NT2/D1 (cell line): ENCODE results near the gene ANO8.

Experiments
- DNase-seq: peaks from one replicate; pipeline ENCODE4 v3.0.0-alpha.2; 2011; ENCODE audit warnings: low read depth, low spot score
- H3K27me3 ChIP-seq: 2 replicates; pipeline ENCODE4 v1.6.0; 2011; ENCODE audit warnings: mild to moderate bottlenecking; ENCODE audit not compliant: insufficient read length, insufficient read depth
- H3K36me3 ChIP-seq: 2 replicates; pipeline ENCODE4 v1.6.1; 2011; ENCODE audit warnings: mild to moderate bottlenecking, low read length, mixed read lengths; ENCODE audit not compliant: insufficient read depth, insufficient read length
- H3K4me1 ChIP-seq: 2 replicates; pipeline ENCODE4 v1.5.1; 2011; ENCODE audit not compliant: insufficient read depth, insufficient read length
- H3K4me3 ChIP-seq: 2 replicates; pipeline ENCODE4 v1.5.1; 2011; ENCODE audit warnings: low read depth; ENCODE audit not compliant: insufficient read length
- H3K9ac ChIP-seq: 2 replicates; pipeline ENCODE4 v1.6.0; 2011; ENCODE audit warnings: low read depth; ENCODE audit not compliant: insufficient read length
- H3K9me3 ChIP-seq: 2 replicates; pipeline ENCODE4 v1.5.1; 2011; ENCODE audit warnings: mild to moderate bottlenecking, low read length; ENCODE audit not compliant: insufficient read depth
- SUZ12 ChIP-seq: IDR thresholded peaks from 2 replicates; pipeline ENCODE4 v1.6.1; 2011; ENCODE audit not compliant: insufficient read length, insufficient read depth; ENCODE audit errors: extremely low read depth
- YY1 ChIP-seq: IDR thresholded peaks from 2 replicates; pipeline ENCODE4 v1.6.1; 2011; ENCODE audit not compliant: insufficient read length, insufficient read depth
- ZNF274 ChIP-seq: IDR thresholded peaks from 2 replicates; pipeline ENCODE4 v1.6.1; 2011; ENCODE audit warnings: mild to moderate bottlenecking, low read depth, low read length

ANO8 gene

GRCh38 chr19:17329366-17330261, 5.0 kb downstream of the ANO8 start:
- H3K9me3 ChIP-seq = peaks cover 5% of the 10 kb centered on the region; the same call in 1 of the 2 replicates
- H3K36me3 ChIP-seq = peaks cover 45% of the 10 kb centered on the region
- H3K4me3 ChIP-seq = peak overlapping the region; percentile 24
- peak overlapping the region; percentile 77 for H3K9ac ChIP-seq
- H3K27me3 ChIP-seq = no peaks in the 10 kb centered on the region
- DNase-seq = no peak
- no peak for TF ChIP-seq SUZ12
- no peak for TF ChIP-seq YY1
- no peak for TF ChIP-seq ZNF274
- peaks cover 23% of the 10 kb centered on the region for H3K4me1 ChIP-seq

GRCh38 chr19:17328517-17329365, 5.9 kb downstream of the ANO8 start:
- DNase-seq = no peak
- Histone ChIP-seq H3K27me3 (no peaks in the 10 kb centered on the region), H3K9me3 (peaks cover 5% of the 10 kb centered on the region; the same call in 1 of the 2 replicates), H3K4me3 (peak overlapping the region; percentile 55), H3K4me1 (peaks cover 27% of the 10 kb centered on the region), H3K9ac (peak overlapping the region; percentile 77), H3K36me3 (peaks cover 50% of the 10 kb centered on the region)
- TF ChIP-seq SUZ12 = no peak
- no peak for TF ChIP-seq ZNF274
- TF ChIP-seq YY1 = no peak

GRCh38 chr19:17327654-17328516, 6.8 kb downstream of the ANO8 start:
- H3K9me3 ChIP-seq = peaks cover 4% of the 10 kb centered on the region; the same call in 1 of the 2 replicates
- no peak for TF ChIP-seq SUZ12
- no peak for TF ChIP-seq ZNF274
- TF ChIP-seq YY1 = no peak
- peaks cover 47% of the 10 kb centered on the region for H3K36me3 ChIP-seq
- no peak for DNase-seq
- no peaks in the 10 kb centered on the region for H3K27me3 ChIP-seq
- H3K4me1 ChIP-seq = peaks cover 22% of the 10 kb centered on the region
- H3K9ac ChIP-seq = peak overlapping the region; percentile 77
- H3K4me3 ChIP-seq = peak overlapping the region; percentile 55

GRCh38 chr19:17327068-17327653, 7.5 kb downstream of the ANO8 start:
- TF ChIP-seq ZNF274 = no peak
- TF ChIP-seq YY1 = no peak
- no peak for TF ChIP-seq SUZ12
- Histone ChIP-seq H3K36me3 (peaks cover 47% of the 10 kb centered on the region), H3K27me3 (no peaks in the 10 kb centered on the region), H3K4me3 (peak overlapping the region; percentile 55), H3K9ac (peak overlapping the region; percentile 73), H3K9me3 (no peaks in the 10 kb centered on the region), H3K4me1 (peaks cover 27% of the 10 kb centered on the region)
- no peak for DNase-seq

- Histone ChIP-seq H3K4me1 (peaks cover 30% of the 10 kb centered on the region), H3K27me3 (no peaks in the 10 kb centered on the region), H3K9me3 (no peaks in the 10 kb centered on the region), H3K9ac (peak overlapping the region; percentile 73), H3K4me3 (peak overlapping the region; percentile 55), H3K36me3 (peaks cover 52% of the 10 kb centered on the region)
- no peak for DNase-seq
- TF ChIP-seq SUZ12 = no peak
- TF ChIP-seq ZNF274 = no peak
- no peak for TF ChIP-seq YY1
These were observed 8.1 kb downstream of the ANO8 start for GRCh38 chr19:17326595-17326966.

GRCh38 chr19:17325881-17326594, 8.6 kb downstream of the ANO8 start:
- Histone ChIP-seq H3K9ac (peak overlapping the region; percentile 47), H3K4me1 (peaks cover 31% of the 10 kb centered on the region), H3K9me3 (no peaks in the 10 kb centered on the region), H3K27me3 (no peaks in the 10 kb centered on the region), H3K36me3 (peaks cover 53% of the 10 kb centered on the region), H3K4me3 (no peak overlapping the region)
- no peak for DNase-seq
- TF ChIP-seq ZNF274 (no peak), SUZ12 (no peak), YY1 (no peak)
